Sigmoid colon (tissue), 4 donors: Measurements from ENCODE around the gene SRC.

Experiments
- CTCF ChIP-seq, 4 experiments: fragments of 450-650 bp in 3 of 4; fragments of 200-600 bp in 1 of 4; IDR thresholded peaks; one replicate each; pipeline ENCODE4 v1.5.1; 2016 to 2019; ENCODE audit warnings: antibody characterized with exemption in 4 of 4, mild to moderate bottlenecking in 3 of 4, moderate library complexity in 2 of 4
- EP300 ChIP-seq, 4 donors: sonication (generic); formaldehyde crosslinking; IDR thresholded peaks; one replicate each; pipeline ENCODE4 v1.6.1; 2017; ENCODE audit warnings: antibody characterized with exemption in 4 of 4
- POLR2A ChIP-seq, 2 donors: fragments of 450-650 bp; IDR thresholded peaks; one replicate each; pipeline ENCODE4 v1.6.1; 2016; ENCODE audit warnings: antibody characterized with exemption in 2 of 2, mild to moderate bottlenecking in 2 of 2, moderate library complexity in 2 of 2
- POLR2AphosphoS5 ChIP-seq, 4 donors: sonication (generic); formaldehyde crosslinking; IDR thresholded peaks; one replicate each; pipeline ENCODE4 v1.6.1; 2017; ENCODE audit warnings: antibody characterized with exemption in 4 of 4

GRCh38 chr20:37377346-37378081 lies 31.6 kb downstream of the SRC start:
- no peak for TF ChIP-seq CTCF (IDR thresholded peaks at IDR 0.05)
- TF ChIP-seq POLR2AphosphoS5 (IDR thresholded peaks at IDR 0.05) = no peak
- TF ChIP-seq POLR2A (IDR thresholded peaks at IDR 0.05) = no peak
- no peak for TF ChIP-seq EP300 (IDR thresholded peaks at IDR 0.05)
